ENCODE results near the gene GPATCH8.

GPATCH8 gene

DNA sequence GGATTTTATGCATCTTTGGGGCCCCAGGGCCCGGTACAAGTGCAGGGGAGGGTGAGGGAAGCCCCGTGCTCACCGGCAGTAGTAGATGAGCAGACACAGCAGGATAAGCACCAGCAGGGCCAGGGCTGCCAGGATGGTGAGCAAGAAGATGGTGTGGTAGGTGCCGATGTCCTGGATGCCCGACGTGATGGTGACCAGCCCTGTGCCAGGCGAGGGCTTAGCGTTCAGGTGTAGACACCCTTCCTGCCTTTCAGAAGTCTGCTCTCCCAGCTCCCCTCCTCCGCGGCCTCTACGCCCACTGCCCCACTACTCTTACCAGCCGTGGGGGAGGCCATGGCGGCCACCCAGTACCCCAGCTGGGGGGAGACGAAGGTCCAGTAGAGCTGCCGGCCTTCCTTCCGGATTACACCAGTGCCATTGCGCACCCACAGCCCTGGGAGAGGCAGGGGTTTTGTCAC is 147.5 kb downstream of the GPATCH8 start:
- no peak for DNase-seq (ENCODE audit: low read depth, low spot score)

DNA sequence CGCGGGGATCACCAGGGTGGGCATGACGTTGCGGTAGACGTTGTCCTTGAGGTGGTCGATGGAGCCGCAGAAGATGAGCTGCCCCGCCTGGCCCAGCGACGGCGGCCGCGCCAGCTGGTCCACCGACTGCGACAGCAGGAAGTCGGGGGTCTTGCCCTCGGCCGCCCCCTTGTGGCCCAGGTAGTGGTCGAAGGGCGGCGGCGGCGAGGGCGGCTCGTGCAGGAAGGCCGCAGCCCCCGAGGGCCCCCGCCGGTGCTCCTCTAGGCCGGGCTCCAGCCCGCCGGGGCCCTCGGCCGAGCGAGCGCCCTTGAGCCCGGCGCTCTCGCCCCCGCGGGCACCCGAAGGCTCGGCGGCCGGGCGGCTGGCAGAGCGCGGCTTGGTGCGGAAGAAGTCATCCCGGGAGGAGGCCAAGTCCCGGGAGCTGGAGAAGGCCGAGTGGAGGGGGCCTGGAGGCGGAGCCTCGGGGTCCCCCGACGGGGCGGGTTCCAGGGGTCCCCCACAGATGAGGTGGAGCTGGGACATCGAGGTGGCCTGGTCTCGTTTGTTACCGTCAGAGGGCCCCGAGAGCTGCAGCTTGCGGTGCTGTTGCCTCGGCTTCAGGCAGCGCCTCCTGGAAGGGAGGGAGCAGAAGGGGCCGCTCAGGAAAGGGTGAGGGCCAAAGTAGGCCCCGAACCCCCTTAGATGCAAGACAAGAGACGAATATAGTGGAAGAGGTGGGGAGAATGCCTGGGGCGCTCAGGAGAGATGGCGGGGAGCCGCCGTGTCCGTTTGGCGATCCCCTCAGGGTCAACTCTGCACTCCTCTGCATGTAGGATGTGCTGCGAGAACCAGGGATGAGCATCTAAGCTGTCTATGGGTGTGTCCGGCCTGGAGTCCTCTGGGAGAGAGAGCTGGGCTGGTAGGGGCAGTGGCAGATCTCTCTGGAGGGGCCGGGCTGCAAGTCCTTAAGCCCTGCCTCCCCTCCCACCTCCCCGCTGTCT is 148.3 kb downstream of the GPATCH8 start:
- no peak for DNase-seq (ENCODE audit: low read depth, low spot score)

DNA sequence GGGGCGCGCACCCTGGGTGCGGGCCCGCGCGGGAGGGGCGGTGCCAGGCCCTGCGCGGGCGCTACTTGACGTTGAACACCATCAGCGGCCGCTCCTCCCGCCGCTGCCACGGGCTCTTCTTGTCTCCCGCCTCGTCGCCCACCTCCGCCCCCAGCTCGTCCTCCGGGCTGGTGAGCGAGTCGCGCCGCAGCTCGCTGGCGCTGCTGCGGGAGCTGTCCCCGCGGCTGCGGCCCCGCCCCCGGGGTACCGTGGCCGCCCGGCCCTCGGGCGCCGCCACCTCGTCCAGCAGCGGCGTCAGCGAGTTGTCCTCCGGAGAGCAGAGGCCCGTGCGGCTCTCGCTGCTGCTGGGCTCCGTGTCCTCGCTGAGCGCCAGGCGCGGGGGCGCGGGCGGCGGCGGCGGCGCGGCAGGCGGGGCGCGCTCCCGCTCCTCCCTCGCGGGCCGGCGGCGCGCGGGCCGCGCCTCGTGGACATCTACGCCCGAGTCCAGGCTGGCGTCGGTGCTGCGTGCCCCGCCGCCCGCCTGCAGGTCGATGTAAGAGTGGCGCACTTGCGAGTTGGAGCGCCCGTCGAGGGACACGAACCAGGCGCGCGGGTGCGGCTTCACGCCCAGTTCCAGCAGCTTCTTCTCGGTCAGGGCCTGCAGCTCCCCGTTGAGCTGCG is 149.4 kb downstream of the GPATCH8 start:
- no peak for DNase-seq (ENCODE audit: low read depth, low spot score)

DNA sequence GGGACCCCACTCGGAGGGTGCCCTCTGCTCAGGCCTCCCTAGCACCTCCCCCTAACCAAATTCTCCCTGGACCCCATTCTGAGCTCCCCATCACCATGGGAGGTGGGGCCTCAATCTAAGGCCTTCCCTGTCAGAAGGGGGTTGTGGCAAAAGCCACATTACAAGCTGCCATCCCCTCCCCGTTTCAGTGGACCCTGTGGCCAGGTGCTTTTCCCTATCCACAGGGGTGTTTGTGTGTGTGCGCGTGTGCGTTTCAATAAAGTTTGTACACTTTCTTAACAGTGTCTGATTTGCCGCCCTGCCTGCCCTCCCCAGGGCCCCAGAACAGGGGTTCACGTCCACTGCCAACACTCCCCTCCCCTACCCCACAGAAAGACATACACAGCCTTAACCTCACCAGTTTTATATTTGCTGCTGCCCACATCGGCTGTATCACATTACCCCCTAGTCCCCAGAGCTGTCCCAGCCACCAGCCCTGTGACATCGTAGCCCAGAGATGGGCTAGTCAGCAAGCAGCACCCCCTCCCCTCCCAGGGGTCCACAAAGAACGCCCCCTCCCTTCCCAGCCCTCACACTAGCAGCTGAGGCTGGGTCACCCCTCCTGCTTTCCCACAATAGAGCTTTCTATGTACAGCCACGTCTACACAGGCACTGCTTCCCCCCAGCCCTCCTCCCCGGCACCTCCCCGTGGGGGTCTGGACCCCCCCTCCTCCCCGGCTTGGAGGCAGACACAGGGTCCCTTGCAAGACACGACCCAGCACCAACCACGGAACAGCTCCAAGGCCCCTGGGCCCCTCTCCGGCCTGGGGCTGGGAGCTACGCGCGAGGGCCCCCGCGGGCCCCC is 150.2 kb downstream of the GPATCH8 start:
- no peak for DNase-seq (ENCODE audit: low read depth, low spot score)

DNA sequence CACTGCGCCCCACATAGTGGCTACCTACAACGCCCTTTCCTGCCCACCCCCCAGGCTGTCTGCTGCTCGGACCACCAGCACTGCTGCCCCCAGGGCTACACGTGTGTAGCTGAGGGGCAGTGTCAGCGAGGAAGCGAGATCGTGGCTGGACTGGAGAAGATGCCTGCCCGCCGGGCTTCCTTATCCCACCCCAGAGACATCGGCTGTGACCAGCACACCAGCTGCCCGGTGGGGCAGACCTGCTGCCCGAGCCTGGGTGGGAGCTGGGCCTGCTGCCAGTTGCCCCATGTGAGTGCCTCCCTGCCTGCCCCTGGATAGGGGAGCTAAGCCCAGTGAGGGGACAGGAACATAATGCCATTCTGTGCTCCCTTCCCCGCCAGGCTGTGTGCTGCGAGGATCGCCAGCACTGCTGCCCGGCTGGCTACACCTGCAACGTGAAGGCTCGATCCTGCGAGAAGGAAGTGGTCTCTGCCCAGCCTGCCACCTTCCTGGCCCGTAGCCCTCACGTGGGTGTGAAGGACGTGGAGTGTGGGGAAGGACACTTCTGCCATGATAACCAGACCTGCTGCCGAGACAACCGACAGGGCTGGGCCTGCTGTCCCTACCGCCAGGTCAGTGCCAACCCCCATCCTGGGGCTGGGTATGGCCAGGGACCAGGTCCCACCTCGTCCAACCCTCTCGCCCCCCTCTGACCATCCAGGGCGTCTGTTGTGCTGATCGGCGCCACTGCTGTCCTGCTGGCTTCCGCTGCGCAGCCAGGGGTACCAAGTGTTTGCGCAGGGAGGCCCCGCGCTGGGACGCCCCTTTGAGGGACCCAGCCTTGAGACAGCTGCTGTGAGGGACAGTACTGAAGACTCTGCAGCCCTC is 151.0 kb downstream of the GPATCH8 start:
- no peak for DNase-seq (ENCODE audit: low read depth, low spot score)

DNA sequence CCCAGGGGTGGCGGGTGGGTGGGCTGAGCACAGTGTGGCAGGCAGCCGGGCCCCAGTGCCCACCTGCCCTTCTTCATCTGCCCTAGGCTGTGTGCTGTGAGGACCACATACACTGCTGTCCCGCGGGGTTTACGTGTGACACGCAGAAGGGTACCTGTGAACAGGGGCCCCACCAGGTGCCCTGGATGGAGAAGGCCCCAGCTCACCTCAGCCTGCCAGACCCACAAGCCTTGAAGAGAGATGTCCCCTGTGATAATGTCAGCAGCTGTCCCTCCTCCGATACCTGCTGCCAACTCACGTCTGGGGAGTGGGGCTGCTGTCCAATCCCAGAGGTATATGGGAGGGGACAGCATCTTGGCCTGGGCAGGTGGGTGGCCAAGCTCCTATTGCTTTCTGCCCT is 151.7 kb downstream of the GPATCH8 start:
- no peak for DNase-seq (ENCODE audit: low read depth, low spot score)

DNA sequence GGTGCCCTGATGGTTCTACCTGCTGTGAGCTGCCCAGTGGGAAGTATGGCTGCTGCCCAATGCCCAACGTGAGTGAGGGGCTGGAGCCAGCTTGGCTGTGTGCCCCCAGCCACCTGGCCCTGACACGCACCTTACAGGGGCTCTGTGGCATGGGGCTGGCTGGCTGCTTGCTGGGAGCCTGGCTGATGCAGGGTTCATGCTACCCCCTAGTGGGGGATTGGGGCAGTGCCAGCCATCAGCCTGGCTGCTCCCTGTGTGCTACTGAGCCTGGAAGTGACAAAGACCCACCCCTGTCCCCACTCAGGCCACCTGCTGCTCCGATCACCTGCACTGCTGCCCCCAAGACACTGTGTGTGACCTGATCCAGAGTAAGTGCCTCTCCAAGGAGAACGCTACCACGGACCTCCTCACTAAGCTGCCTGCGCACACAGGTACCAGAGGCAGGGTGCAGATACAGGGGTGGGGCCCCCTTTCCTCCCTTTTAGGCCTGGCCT is 152.4 kb downstream of the GPATCH8 start:
- DNase-seq (ENCODE audit: low read depth, low spot score): no peak

DNA sequence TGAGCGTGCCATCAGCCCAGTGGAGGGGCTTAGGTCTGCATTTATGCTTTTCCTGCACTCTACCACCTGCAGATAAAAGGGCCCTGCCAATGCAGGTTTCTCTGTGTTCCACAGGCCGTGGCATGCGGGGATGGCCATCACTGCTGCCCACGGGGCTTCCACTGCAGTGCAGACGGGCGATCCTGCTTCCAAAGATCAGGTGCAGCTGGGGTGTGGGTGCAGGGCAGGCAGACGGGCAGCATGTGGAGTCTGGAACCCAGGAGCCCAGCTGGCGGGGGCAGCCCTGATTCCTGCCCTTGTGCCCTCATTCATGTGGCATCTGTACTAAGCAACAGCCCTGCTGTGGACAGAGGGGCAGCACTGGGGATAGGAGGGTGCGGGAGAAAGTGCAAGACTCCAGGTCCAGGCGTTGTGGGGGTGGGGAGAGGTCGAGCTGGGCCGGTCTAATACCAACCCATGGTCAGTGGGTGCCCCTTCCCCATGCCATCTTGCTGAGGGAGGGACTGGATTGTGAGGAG is 153.6 kb downstream of the GPATCH8 start:
- DNase-seq (ENCODE audit: low read depth, low spot score): no peak

DNA sequence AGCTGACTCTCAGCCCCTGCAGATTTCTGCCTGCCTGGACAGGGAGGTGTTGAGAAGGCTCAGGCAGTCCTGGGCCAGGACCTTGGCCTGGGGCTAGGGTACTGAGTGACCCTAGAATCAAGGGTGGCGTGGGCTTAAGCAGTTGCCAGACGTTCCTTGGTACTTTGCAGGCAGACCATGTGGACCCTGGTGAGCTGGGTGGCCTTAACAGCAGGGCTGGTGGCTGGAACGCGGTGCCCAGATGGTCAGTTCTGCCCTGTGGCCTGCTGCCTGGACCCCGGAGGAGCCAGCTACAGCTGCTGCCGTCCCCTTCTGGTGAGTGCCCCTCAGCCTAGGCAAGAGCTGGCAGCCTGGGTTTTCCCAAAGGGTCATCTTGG is 154.2 kb downstream of the GPATCH8 start:
- no peak for DNase-seq (ENCODE audit: low read depth, low spot score)

DNA sequence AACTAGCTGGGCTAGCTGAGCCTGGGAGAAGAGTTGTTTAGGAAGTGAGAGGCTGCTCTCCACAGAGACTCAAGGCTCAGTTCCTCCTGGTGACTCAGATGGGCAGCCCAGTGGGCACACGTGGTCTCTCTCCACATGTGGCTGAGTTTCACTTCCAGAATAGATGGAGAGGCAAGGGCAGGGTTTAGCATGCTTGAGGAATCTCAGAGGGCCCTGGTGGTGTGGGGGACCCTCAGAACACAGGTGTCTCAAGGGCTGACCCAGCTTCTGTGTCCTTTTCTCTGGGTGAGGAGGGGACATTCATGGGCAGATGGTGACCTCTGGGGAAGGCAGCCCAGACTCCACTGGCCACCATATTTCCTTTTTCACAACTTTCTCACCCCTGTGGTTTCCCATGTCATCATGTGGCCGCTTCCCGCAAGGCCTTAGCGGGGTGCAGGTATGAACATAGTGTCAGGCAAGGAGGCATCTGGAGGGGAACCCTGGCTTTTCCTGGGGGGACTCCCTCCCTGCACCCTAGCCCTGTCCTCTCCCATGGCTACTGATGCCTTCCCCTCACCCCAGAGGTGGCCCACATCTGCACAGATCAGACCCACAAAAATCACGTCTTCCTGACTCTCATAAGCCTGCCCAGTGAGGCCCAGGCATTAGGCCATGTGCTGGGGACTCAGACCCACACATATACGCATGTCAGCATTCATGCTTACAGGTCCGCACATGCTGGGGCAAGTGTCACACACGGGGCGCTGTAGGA is 154.8 kb downstream of the GPATCH8 start:
- DNase-seq (ENCODE audit: low read depth, low spot score): no peak

Measured in brain pericyte (primary cell).